H1 (cell line): Measurements from ENCODE around the gene GPR39. TPM values are rescaled to one million over a fixed set of nuclear protein-coding genes. Genes with fewer than 3 reads are reported as not detected.

Source experiments
- CTCF ChIA-PET: fragments of 300-600 bp; sonication (Branson Sonifier 250); formaldehyde crosslinking; loops from one replicate; lab custom pipeline; 2021; ENCODE audit not compliant: partially characterized antibody; lab: Charles Lee
- POLR2A ChIA-PET: fragments of 300-600 bp; sonication (Branson Sonifier 250); formaldehyde crosslinking; loops from one replicate; lab custom pipeline; 2021; ENCODE audit warnings: inconsistent platforms; ENCODE audit not compliant: partially characterized antibody; lab: Charles Lee
- DNase-seq, 2 experiments: peaks; one replicate each; pipeline versions ENCODE4 v3.0.0 to v3.0.0-alpha.2; 2010 to 2022; ENCODE audit warnings: low spot score in 2 of 2, low read depth in 1 of 2, mixed read lengths in 1 of 2
- FAIRE-seq: peaks from 2 replicates; lab custom pipeline; 2011; peaks lifted over from hg19 to GRCh38; lab: Jason Lieb, UNC
- H2AFZ ChIP-seq: 2 replicates; pipeline ENCODE4 v1.8.1; 2012; ENCODE audit warnings: low read length, inconsistent platforms
- H2AK5ac ChIP-seq: 2 replicates; pipeline ENCODE4 v1.6.1; 2013; ENCODE audit warnings: low read depth, low read length
- H2BK120ac ChIP-seq: replicated peaks from 2 replicates; pipeline ENCODE3; 2013; ENCODE audit warnings: low read depth, low read length, inconsistent platforms
- H2BK12ac ChIP-seq: 2 replicates; pipeline ENCODE4 v1.6.1; 2013; ENCODE audit warnings: low read depth, low read length
- H2BK15ac ChIP-seq: 2 replicates; pipeline ENCODE4 v1.6.1; 2013; ENCODE audit warnings: low read length
- H2BK20ac ChIP-seq: 2 replicates; pipeline ENCODE4 v1.6.1; 2013; ENCODE audit warnings: low read length
- H2BK5ac ChIP-seq: 2 replicates; pipeline ENCODE4 v1.6.1; 2013; ENCODE audit warnings: low read depth, low read length
- H3K14ac ChIP-seq: 2 replicates; pipeline ENCODE4 v1.6.1; 2013; ENCODE audit warnings: inconsistent platforms; ENCODE audit not compliant: insufficient read length
- H3K18ac ChIP-seq: 2 replicates; pipeline ENCODE4 v1.6.1; 2013; ENCODE audit warnings: low read length; ENCODE audit errors: extremely low read depth
- H3K23ac ChIP-seq: 2 replicates; pipeline ENCODE4 v1.6.1; 2013; ENCODE audit warnings: inconsistent platforms; ENCODE audit not compliant: insufficient read length
- H3K23me2 ChIP-seq: 2 replicates; pipeline ENCODE4 v1.6.1; 2013; ENCODE audit warnings: low read depth, low read length
- H3K27ac ChIP-seq: 2 replicates; pipeline ENCODE4 v1.6.1; 2011; ENCODE audit warnings: low read depth, low read length, inconsistent platforms
- H3K27me3 ChIP-seq, 4 experiments: replicated peaks in 1 of 4; 1 replicate in 1 of 4; 2 replicates in 3 of 4; pipeline versions ENCODE4 v1.6.1 to v1.8.1; 2011 to 2013; ENCODE audit warnings: low read length in 3 of 4, mild to moderate bottlenecking in 3 of 4, inconsistent platforms in 2 of 4, mixed read lengths in 2 of 4, moderate library complexity in 1 of 4; ENCODE audit not compliant: control insufficient read depth in 3 of 4, insufficient read depth in 3 of 4; ENCODE audit errors: extremely low read depth in 1 of 4
- H3K36me3 ChIP-seq, 4 experiments: 2 replicates each; pipeline versions ENCODE4 v1.6.1 to v1.8.1; 2011 to 2013; ENCODE audit warnings: mild to moderate bottlenecking in 4 of 4, low read length in 3 of 4, moderate library complexity in 2 of 4, control low read depth in 1 of 4, inconsistent platforms in 1 of 4; ENCODE audit not compliant: insufficient read depth in 4 of 4, control insufficient read depth in 2 of 4
- H3K4ac ChIP-seq: replicated peaks from 2 replicates; pipeline ENCODE3; 2013; ENCODE audit warnings: low read length, low read depth, mixed read lengths, inconsistent platforms; ENCODE audit not compliant: insufficient read length
- H3K4me1 ChIP-seq, 4 experiments: replicated peaks in 1 of 4; 1 replicate in 1 of 4; 2 replicates in 3 of 4; pipeline versions ENCODE4 v1.6.1 to v1.8.1; 2011 to 2013; ENCODE audit warnings: low read length in 3 of 4, inconsistent platforms in 2 of 4, mixed read lengths in 1 of 4; ENCODE audit not compliant: insufficient read depth in 4 of 4, control insufficient read depth in 3 of 4
- H3K4me2 ChIP-seq, 2 experiments: 2 replicates each; pipeline versions ENCODE4 v1.6.1 to v1.8.1; 2011 to 2013; ENCODE audit warnings: low read depth in 2 of 2, low read length in 2 of 2, control low read depth in 1 of 2, inconsistent platforms in 1 of 2, mild to moderate bottlenecking in 1 of 2; ENCODE audit not compliant: insufficient read depth in 1 of 2
- H3K4me3 ChIP-seq, 4 experiments: fragments of 200-600, 300-600 bp in 1 of 4; sonication (generic), shearing (Covaris generic), sonication (Bioruptor Twin) in 1 of 4; 2 replicates each; pipeline versions ENCODE4 v1.5.1 to v1.8.1; 2011 to 2016; ENCODE audit warnings: low read length in 4 of 4, low read depth in 3 of 4, control low read depth in 2 of 4, inconsistent platforms in 2 of 4, mild to moderate bottlenecking in 2 of 4, mixed read lengths in 1 of 4, moderate library complexity in 1 of 4; ENCODE audit not compliant: insufficient read depth in 2 of 4; ENCODE audit errors: extremely low read depth in 1 of 4
- H3K56ac ChIP-seq: replicated peaks from 2 replicates; pipeline ENCODE3; 2013; ENCODE audit warnings: low read depth, mild to moderate bottlenecking, mixed read lengths, low read length, inconsistent platforms; ENCODE audit not compliant: insufficient read length
- H3K79me1 ChIP-seq: 2 replicates; pipeline ENCODE4 v1.6.1; 2013; ENCODE audit warnings: low read depth, low read length, control low read depth
- H3K79me2 ChIP-seq, 2 experiments: 2 replicates each; pipeline versions ENCODE4 v1.6.1 to v1.8.1; 2012 to 2013; ENCODE audit warnings: low read length in 2 of 2, mild to moderate bottlenecking in 2 of 2, inconsistent platforms in 1 of 2; ENCODE audit not compliant: insufficient read depth in 2 of 2, control insufficient read depth in 1 of 2
- H3K9ac ChIP-seq, 4 experiments: replicated peaks in 1 of 4; 1 replicate in 1 of 4; 2 replicates in 3 of 4; pipeline versions ENCODE4 v1.6.1 to v1.8.1; 2011 to 2013; ENCODE audit warnings: low read depth in 3 of 4, low read length in 3 of 4, control low read depth in 2 of 4, mild to moderate bottlenecking in 2 of 4, moderate library complexity in 2 of 4, inconsistent platforms in 1 of 4; ENCODE audit errors: extremely low read depth in 1 of 4
- H3K9me3 ChIP-seq, 2 experiments: 2 replicates each; pipeline versions ENCODE4 v1.6.1 to v1.8.1; 2012 to 2013; ENCODE audit warnings: mild to moderate bottlenecking in 2 of 2, moderate library complexity in 2 of 2, control low read depth in 1 of 2, inconsistent platforms in 1 of 2, low read depth in 1 of 2, low read length in 1 of 2, mixed read lengths in 1 of 2; ENCODE audit not compliant: insufficient read depth in 2 of 2
- H4K20me1 ChIP-seq, 2 experiments: replicated peaks in 1 of 2; 2 replicates each; pipeline versions ENCODE3 to v1.8.1; 2011 to 2013; ENCODE audit warnings: inconsistent platforms in 2 of 2, low read length in 2 of 2, mild to moderate bottlenecking in 1 of 2; ENCODE audit not compliant: insufficient read depth in 2 of 2, control insufficient read depth in 1 of 2
- H4K5ac ChIP-seq: 2 replicates; pipeline ENCODE4 v1.6.1; 2013; ENCODE audit warnings: low read length, low read depth, mixed read lengths, inconsistent platforms; ENCODE audit not compliant: insufficient read length
- H4K8ac ChIP-seq: 2 replicates; pipeline ENCODE4 v1.8.0; 2013; ENCODE audit warnings: mild to moderate bottlenecking, moderate library complexity, low read length, inconsistent platforms; ENCODE audit not compliant: insufficient read depth; ENCODE audit errors: extremely low read depth
- H4K91ac ChIP-seq: replicated peaks from 2 replicates; pipeline ENCODE3; 2013; ENCODE audit warnings: low read length, mixed read lengths, inconsistent platforms; ENCODE audit not compliant: insufficient read length
- ATF2 ChIP-seq: IDR thresholded peaks from 2 replicates; pipeline ENCODE4 v1.6.1; 2012; ENCODE audit warnings: low read length, inconsistent platforms
- ATF3 ChIP-seq: IDR thresholded peaks from 2 replicates; pipeline ENCODE4 v1.6.1; 2011; ENCODE audit warnings: low read depth, mild to moderate bottlenecking, low read length; ENCODE audit not compliant: insufficient read depth
- BACH1 ChIP-seq: IDR thresholded peaks from 2 replicates; pipeline ENCODE4 v1.6.1; 2012; ENCODE audit warnings: low read length, improper control_type of control experiment
- BRCA1 ChIP-seq: IDR thresholded peaks from 2 replicates; pipeline ENCODE4 v1.6.1; 2012; ENCODE audit warnings: low read depth, low read length, improper control_type of control experiment
- EP300 ChIP-seq, 2 experiments: IDR thresholded peaks; 1 replicate in 1 of 2; 2 replicates in 1 of 2; pipeline ENCODE4 v1.6.1; 2011 to 2012; ENCODE audit warnings: low read depth in 2 of 2, low read length in 2 of 2, mild to moderate bottlenecking in 2 of 2, borderline replicate concordance in 1 of 2, inconsistent platforms in 1 of 2, moderate library complexity in 1 of 2
- HDAC2 ChIP-seq, 2 experiments: fragments of 300-600 bp in 1 of 2; sonication (generic) in 1 of 2; IDR thresholded peaks; 2 replicates each; pipeline ENCODE4 v1.6.1; 2011 to 2012; ENCODE audit warnings: low read depth in 2 of 2, low read length in 2 of 2, mild to moderate bottlenecking in 2 of 2, moderate library complexity in 2 of 2, borderline replicate concordance in 1 of 2, inconsistent platforms in 1 of 2
- SIN3A ChIP-seq, 2 experiments: IDR thresholded peaks in 1 of 2; conservative IDR thresholded peaks in 1 of 2; 2 replicates each; pipeline ENCODE4 v1.6.1; 2011 to 2012; ENCODE audit warnings: low read length in 2 of 2, improper control_type of control experiment in 1 of 2, low read depth in 1 of 2, mild to moderate bottlenecking in 1 of 2
- TEAD4 ChIP-seq: IDR thresholded peaks from 2 replicates; pipeline ENCODE4 v1.6.1; 2012; ENCODE audit warnings: low read depth, low read length, inconsistent platforms, mixed read lengths
- ZNF274 ChIP-seq: IDR thresholded peaks from 2 replicates; pipeline ENCODE4 v1.7.0; 2012; ENCODE audit warnings: low read length, borderline replicate concordance; ENCODE audit errors: extremely low read depth
- WGBS, 2 experiments: shearing (Covaris generic) in 1 of 2; methylation state at CpG; one replicate each; pipeline versions ENCODE4 v1.1.6 to v1.1.7; 2013 to 2015; ENCODE audit warnings: low lambda C conversion rate in 2 of 2, mixed read lengths in 2 of 2, inconsistent platforms in 1 of 2, low coverage in 1 of 2, missing lambda C conversion rate in 1 of 2; ENCODE audit not compliant: insufficient replicate concordance in 2 of 2, insufficient coverage in 1 of 2, insufficient read length in 1 of 2; ENCODE audit errors: extremely low coverage in 1 of 2, missing lambda C conversion rate in 1 of 2; 5-methylcytosine and 5-hydroxymethylcytosine counted together
- polyA plus RNA-seq, 7 experiments: library from polyadenylated mRNA; depleted of rRNA in 3 of 7; stranded (reverse) in 5 of 7; unstranded in 2 of 7; fragments of >200 nt in 5 of 7; fragments of 200-250 nt in 2 of 7; gene quantifications; 1 replicate in 5 of 7; 2 replicates in 1 of 7; 4 replicates in 1 of 7; pipeline versions ENCODE4 v1.2.1 to v1.2.3, GENCODE V29; 2011 to 2013; ENCODE audit warnings: missing spikeins in 2 of 7, mixed read lengths in 2 of 7
- total RNA-seq: library from RNA; stranded (reverse); fragmentation: NEBNext Ultra II Directional; extraction: Animal tissue kit (Norgen Biotek cat#: 25700); gene quantifications from 2 replicates; pipeline ENCODE4 v1.2.1, GENCODE V29; 2021
- TF ChIP-seq, protein P1 (sequence below): IDR thresholded peaks from 2 replicates; pipeline ENCODE4 v1.6.1; 2012; ENCODE audit warnings: inconsistent platforms

The GPR39 gene
- total and polyA plus RNA-seq, 2 of the 8 experiments (the other 6 are each of a cell fraction or from before 2014, with no cell fraction given) = 0.63 to 2.7 TPM

DNA sequence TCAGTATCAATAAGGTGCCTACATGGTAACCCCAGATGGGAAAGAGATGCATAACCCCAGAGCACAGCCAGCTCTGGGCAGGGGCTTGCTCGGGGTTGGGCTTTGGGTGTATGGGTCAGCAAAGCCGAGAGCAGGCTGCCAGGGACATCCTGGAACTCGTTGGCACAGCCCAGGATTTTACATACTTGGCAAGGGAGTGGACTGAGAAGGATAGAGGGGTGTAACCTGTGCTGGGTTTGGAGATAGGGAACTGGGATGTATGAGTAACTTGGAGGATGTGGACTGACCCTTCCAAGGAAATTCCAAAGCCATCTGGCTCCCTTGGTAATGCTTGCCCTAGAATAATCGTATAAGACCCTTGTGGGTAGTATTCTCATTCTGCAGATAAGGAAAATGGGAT lies 44.2 kb downstream of the GPR39 start:
- no peak overlapping the region for H3K14ac ChIP-seq
- no peak overlapping the region for H3K18ac ChIP-seq
- no peaks in the 10 kb centered on the region for H3K27me3 ChIP-seq
- H4K8ac ChIP-seq = no peak overlapping the region
- no peaks in the 10 kb centered on the region for H3K79me2 ChIP-seq
- FAIRE-seq (no peak), DNase-seq (no peak)
- H3K4me2 ChIP-seq = no peak overlapping the region
- TF ChIP-seq HDAC2 (IDR thresholded peaks at IDR 0.05; ENCODE audit: borderline replicate concordance in 1 of 2, low read depth in 2 of 2, low read length in 2 of 2) (no peak), EP300 (IDR thresholded peaks at IDR 0.05; ENCODE audit: borderline replicate concordance in 1 of 2, low read depth in 2 of 2, low read length in 2 of 2) (no peak), TEAD4 (no peak), BRCA1 (no peak), ZNF274 (no peak), ATF2 (no peak), SIN3A (conservative IDR thresholded peaks at IDR 0.05 in 1 of 2, IDR thresholded peaks at IDR 0.05 in 1 of 2; ENCODE audit: low read depth in 1 of 2, low read length in 2 of 2) (no peak), BACH1 (no peak), ATF3 (no peak)
- TF ChIP-seq, protein P1, sequence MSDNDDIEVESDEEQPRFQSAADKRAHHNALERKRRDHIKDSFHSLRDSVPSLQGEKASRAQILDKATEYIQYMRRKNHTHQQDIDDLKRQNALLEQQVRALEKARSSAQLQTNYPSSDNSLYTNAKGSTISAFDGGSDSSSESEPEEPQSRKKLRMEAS = no peak
- H3K4me3 ChIP-seq = no peak overlapping the region
- no peak overlapping the region for H2BK5ac ChIP-seq
- no peak overlapping the region for H3K23ac ChIP-seq
- H3K4me1 ChIP-seq = no peaks in the 10 kb centered on the region
- H2AK5ac ChIP-seq = no peak overlapping the region
- H3K36me3 ChIP-seq = 0 out of 8 replicates have a peak, but pooled peaks cover 0 to 6% (median 0%) of the 10 kb centered on the region in 4 experiments
- CTCF ChIA-PET = interaction anchor here (1.0 to 1.2 kb wide), 2 partner anchors 10 to 12 kb away, joined by 3 to 4 read pairs; no protein-coding TSS in a partner anchor
- H4K91ac ChIP-seq = no peak overlapping the region
- no peak overlapping the region for H3K56ac ChIP-seq
- H3K9ac ChIP-seq = no peak overlapping the region
- no peaks in the 10 kb centered on the region; the same call in 1 of the 2 replicates for H3K23me2 ChIP-seq
- peaks cover 24 to 33% of the 10 kb centered on the region in 2 experiments for H3K9me3 ChIP-seq
- no peak overlapping the region for H2BK20ac ChIP-seq
- no peaks in the 10 kb centered on the region for H4K20me1 ChIP-seq
- POLR2A ChIA-PET = no interaction called here
- no peaks in the 10 kb centered on the region for H3K79me1 ChIP-seq
- 76% methylated on average over 4 of the region's 4 CpGs; no CpG with 5 or more reads in 1 of the 2 experiments for WGBS, 2 experiments
- H2AFZ ChIP-seq = no peak overlapping the region
- no peak overlapping the region for H2BK120ac ChIP-seq
- no peak overlapping the region for H4K5ac ChIP-seq
- no peak overlapping the region for H2BK12ac ChIP-seq
- no peak overlapping the region for H2BK15ac ChIP-seq
- no peak overlapping the region for H3K27ac ChIP-seq
- no peak overlapping the region for H3K4ac ChIP-seq
